ENCODE measurements around the gene PAX5.

PAX5 gene

DNA sequence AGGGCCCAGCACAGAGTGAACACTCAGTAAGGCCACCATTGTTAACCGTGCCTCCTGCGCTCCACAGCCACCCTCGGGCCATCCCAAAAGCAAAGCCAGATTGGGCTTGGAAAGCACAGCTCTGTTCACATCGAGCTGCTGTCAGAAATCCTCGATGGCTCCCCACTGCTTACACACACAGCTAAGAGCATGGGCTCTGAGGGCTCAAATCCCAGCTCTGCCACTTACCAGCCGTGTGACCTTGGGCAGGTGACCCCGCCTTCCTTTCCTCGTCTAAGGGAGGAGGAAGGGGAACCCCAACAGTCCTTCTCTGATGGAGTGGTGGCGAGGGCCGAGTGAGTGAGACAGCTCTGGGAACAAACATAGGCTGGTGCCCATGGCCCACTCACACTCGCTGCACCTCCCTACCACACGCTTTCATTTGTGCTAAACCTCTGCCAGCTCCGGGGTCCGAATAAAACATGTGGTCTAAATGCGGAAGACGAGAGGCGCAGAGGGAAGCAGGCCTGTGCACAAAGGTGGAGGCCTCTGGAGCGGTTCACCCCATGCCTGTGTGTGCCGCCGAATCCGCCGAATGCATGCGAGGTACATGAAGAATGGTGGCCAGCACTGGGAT lies 139.3 kb downstream of the PAX5 start:
- Histone ChIP-seq H3K4me2 (no peak overlapping the region), H3K4me3 (no peak overlapping the region), H3K4me1 (no peaks in the 10 kb centered on the region), H3K9me3 (no peaks in the 10 kb centered on the region), H3K27ac (no peak overlapping the region), H3K27me3 (no peaks in the 10 kb centered on the region), H4K20me1 (peaks cover 100% of the 10 kb centered on the region), H3K36me3 (peaks cover 99% of the 10 kb centered on the region), H3K9ac (no peak overlapping the region)
- no peak for TF ChIP-seq Cebpa-rat (IDR thresholded peaks at IDR 0.05)

DNA sequence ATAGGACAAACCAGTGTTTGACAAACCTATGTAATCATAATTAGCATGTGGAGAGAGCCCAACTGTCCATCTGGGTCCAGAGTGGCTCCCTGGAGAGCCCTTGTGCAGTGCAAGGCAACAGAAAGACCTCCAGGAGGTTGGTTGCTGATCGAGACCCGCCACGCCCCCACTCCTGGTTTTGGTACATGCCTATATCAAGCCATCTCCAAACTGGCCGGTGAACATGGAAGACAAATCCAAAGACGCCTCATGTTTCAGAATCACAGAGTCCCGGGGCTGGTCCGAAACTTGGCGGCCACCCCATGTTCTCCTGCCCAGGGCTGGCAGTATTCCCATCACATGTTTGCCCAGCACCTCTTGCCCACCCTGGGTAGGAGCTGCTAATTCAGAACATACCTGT lies 140.2 kb downstream of the PAX5 start:
- H3K27me3 ChIP-seq: no peaks in the 10 kb centered on the region
- no peaks in the 10 kb centered on the region for H3K4me1 ChIP-seq
- peaks cover 95% of the 10 kb centered on the region for H3K36me3 ChIP-seq
- TF ChIP-seq Cebpa-rat (IDR thresholded peaks at IDR 0.05): no peak
- no peak overlapping the region for H3K27ac ChIP-seq
- no peak overlapping the region for H3K4me3 ChIP-seq
- H3K4me2 ChIP-seq: no peak overlapping the region
- H3K9ac ChIP-seq: no peak overlapping the region
- peaks cover 100% of the 10 kb centered on the region for H4K20me1 ChIP-seq
- no peaks in the 10 kb centered on the region for H3K9me3 ChIP-seq

DNA sequence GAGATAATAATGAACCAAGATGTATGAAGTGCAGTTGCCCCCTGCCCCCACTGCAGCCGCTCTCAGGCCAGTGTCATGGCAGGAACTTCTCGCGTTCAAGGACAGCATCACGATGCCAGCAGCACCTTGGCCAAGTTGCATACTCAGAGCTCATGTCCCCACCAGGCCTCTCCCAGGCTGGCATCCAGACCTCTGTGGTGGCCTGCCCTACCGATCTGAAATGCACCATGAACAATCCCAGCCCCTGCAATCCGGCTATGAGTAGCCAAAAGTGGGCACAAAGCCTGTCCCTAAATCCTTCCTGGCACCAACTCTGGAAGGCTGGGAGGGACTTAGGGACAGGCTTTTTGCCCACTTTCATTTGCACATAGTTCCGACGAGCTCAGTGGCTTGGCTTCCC lies 140.9 kb downstream of the PAX5 start:
- no peak overlapping the region for H3K27ac ChIP-seq
- TF ChIP-seq Cebpa-rat (IDR thresholded peaks at IDR 0.05): no peak
- H3K9ac ChIP-seq: no peak overlapping the region
- H3K4me2 ChIP-seq: no peak overlapping the region
- no peaks in the 10 kb centered on the region for H3K27me3 ChIP-seq
- H4K20me1 ChIP-seq: peaks cover 100% of the 10 kb centered on the region
- H3K4me3 ChIP-seq: no peak overlapping the region
- peaks cover 87% of the 10 kb centered on the region for H3K36me3 ChIP-seq
- H3K4me1 ChIP-seq: no peaks in the 10 kb centered on the region
- H3K9me3 ChIP-seq: no peaks in the 10 kb centered on the region

- no peak for TF ChIP-seq Cebpa-rat (IDR thresholded peaks at IDR 0.05)
- Histone ChIP-seq H3K4me1 (no peaks in the 10 kb centered on the region), H3K4me2 (no peak overlapping the region), H3K36me3 (peaks cover 78% of the 10 kb centered on the region), H4K20me1 (peaks cover 100% of the 10 kb centered on the region), H3K4me3 (no peak overlapping the region), H3K27me3 (no peaks in the 10 kb centered on the region), H3K9me3 (no peaks in the 10 kb centered on the region), H3K9ac (no peak overlapping the region), H3K27ac (no peak overlapping the region)
Measured at GRCh38 chr9:36892279-36892678, 141.8 kb downstream of the PAX5 start.

- H3K4me3 ChIP-seq: no peak overlapping the region
- peaks cover 100% of the 10 kb centered on the region for H4K20me1 ChIP-seq
- no peak overlapping the region for H3K9ac ChIP-seq
- H3K4me1 ChIP-seq: no peaks in the 10 kb centered on the region
- peaks cover 70% of the 10 kb centered on the region for H3K36me3 ChIP-seq
- H3K27ac ChIP-seq: no peak overlapping the region
- no peak for TF ChIP-seq Cebpa-rat (IDR thresholded peaks at IDR 0.05)
- H3K9me3 ChIP-seq: no peaks in the 10 kb centered on the region
- H3K27me3 ChIP-seq: no peaks in the 10 kb centered on the region
- no peak overlapping the region for H3K4me2 ChIP-seq
Measured at GRCh38 chr9:36891341-36891811, 142.7 kb downstream of the PAX5 start.

DNA sequence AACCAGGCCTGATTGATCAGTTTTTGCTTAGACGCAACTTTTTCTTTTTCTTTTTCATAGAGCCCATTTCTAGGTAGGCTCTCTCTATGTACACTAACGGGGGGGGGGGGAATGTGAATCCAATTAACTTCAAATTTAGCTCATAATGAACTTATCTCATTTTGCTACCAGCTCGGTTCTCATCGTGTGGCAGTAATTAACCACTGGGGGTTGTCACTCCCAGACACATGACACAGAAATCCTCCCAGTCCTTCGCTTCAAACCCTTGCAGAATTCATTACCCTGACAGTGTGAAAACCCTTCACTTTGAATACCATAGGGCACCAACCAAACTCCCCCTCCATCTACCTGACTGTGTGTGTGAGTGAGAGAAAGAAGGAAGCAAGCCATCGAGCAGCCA lies 144.2 kb downstream of the PAX5 start:
- H3K27ac ChIP-seq: no peak overlapping the region
- H3K4me2 ChIP-seq: no peak overlapping the region
- H4K20me1 ChIP-seq: peaks cover 100% of the 10 kb centered on the region
- H3K9ac ChIP-seq: no peak overlapping the region
- no peaks in the 10 kb centered on the region for H3K9me3 ChIP-seq
- H3K4me3 ChIP-seq: no peak overlapping the region
- TF ChIP-seq Cebpa-rat (IDR thresholded peaks at IDR 0.05): no peak
- H3K36me3 ChIP-seq: peaks cover 69% of the 10 kb centered on the region
- no peaks in the 10 kb centered on the region for H3K27me3 ChIP-seq
- H3K4me1 ChIP-seq: no peaks in the 10 kb centered on the region

- H3K4me1 ChIP-seq: no peaks in the 10 kb centered on the region
- H4K20me1 ChIP-seq: peaks cover 100% of the 10 kb centered on the region
- no peak for TF ChIP-seq Cebpa-rat (IDR thresholded peaks at IDR 0.05)
- no peak overlapping the region for H3K4me2 ChIP-seq
- no peaks in the 10 kb centered on the region for H3K27me3 ChIP-seq
- H3K9me3 ChIP-seq: no peaks in the 10 kb centered on the region
- H3K4me3 ChIP-seq: no peak overlapping the region
- H3K9ac ChIP-seq: no peak overlapping the region
- H3K27ac ChIP-seq: no peak overlapping the region
- peaks cover 59% of the 10 kb centered on the region for H3K36me3 ChIP-seq
Measured at GRCh38 chr9:36888551-36888950, 145.5 kb downstream of the PAX5 start.

- H3K9me3 ChIP-seq: no peaks in the 10 kb centered on the region
- no peak for TF ChIP-seq Cebpa-rat (IDR thresholded peaks at IDR 0.05)
- no peak overlapping the region for H3K4me3 ChIP-seq
- peaks cover 100% of the 10 kb centered on the region for H4K20me1 ChIP-seq
- H3K4me1 ChIP-seq: peaks cover 6% of the 10 kb centered on the region; the same call in 1 of the 2 replicates
- H3K36me3 ChIP-seq: peaks cover 59% of the 10 kb centered on the region
- H3K27ac ChIP-seq: no peak overlapping the region
- no peak overlapping the region for H3K9ac ChIP-seq
- H3K27me3 ChIP-seq: no peaks in the 10 kb centered on the region
- H3K4me2 ChIP-seq: no peak overlapping the region
Measured at GRCh38 chr9:36884721-36885120, 149.3 kb downstream of the PAX5 start.

- H3K27me3 ChIP-seq: no peaks in the 10 kb centered on the region
- peaks cover 76% of the 10 kb centered on the region for H3K36me3 ChIP-seq
- H3K27ac ChIP-seq: no peak overlapping the region
- H3K4me2 ChIP-seq: no peak overlapping the region
- H3K4me1 ChIP-seq: peaks cover 27% of the 10 kb centered on the region
- peaks cover 100% of the 10 kb centered on the region for H4K20me1 ChIP-seq
- H3K9me3 ChIP-seq: no peaks in the 10 kb centered on the region
- H3K4me3 ChIP-seq: no peak overlapping the region
- no peak for TF ChIP-seq Cebpa-rat (IDR thresholded peaks at IDR 0.05)
- H3K9ac ChIP-seq: no peak overlapping the region
Measured at GRCh38 chr9:36882594-36882993, 151.5 kb downstream of the PAX5 start.

GRCh38 chr9:36881743-36882441 lies 152.2 kb downstream of the PAX5 start:
- Histone ChIP-seq H3K36me3 (peaks cover 83% of the 10 kb centered on the region), H3K27me3 (no peaks in the 10 kb centered on the region), H4K20me1 (peaks cover 100% of the 10 kb centered on the region)

More at GRCh38 chr9:36881743-36882441, 152.2 kb downstream of the PAX5 start:
- Histone ChIP-seq H3K9me3 (no peaks in the 10 kb centered on the region), H3K4me2 (no peak overlapping the region), H3K27ac (no peak overlapping the region), H3K4me3 (no peak overlapping the region), H3K9ac (no peak overlapping the region), H3K4me1 (peaks cover 30% of the 10 kb centered on the region)
- TF ChIP-seq Cebpa-rat (IDR thresholded peaks at IDR 0.05): no peak
